Measurements from ENCODE around the gene RTP1.
"Not testable (repeated sequence)": the region's sequence is repeated elsewhere in the genome, so short reads cannot be mapped to it uniquely, and the experiment has no call there.

The RTP1 gene

GRCh38 chr3:187199463-187200050, 2.3 kb downstream of the RTP1 start:
- DNase-seq: not testable (repeated sequence)

DNA sequence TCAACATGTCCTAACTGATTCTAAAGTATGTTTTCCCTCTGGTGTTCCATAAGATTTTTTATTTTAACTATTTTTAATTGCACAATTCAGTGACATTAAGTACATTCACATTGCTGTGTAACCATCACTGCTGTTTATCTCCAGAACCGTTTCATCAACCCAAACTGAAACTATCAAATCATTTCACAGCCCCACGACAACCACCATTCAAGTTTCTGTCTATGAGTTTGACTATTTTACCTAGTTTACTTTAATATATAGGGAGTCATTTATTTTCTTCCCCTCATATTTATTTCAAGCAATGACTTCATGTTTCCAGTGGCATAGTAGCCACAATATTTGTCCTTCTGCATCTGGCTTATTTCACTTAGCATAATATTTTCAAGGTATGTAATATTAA, 8.4 kb downstream of the RTP1 start:
- DNase-seq: no peak

- no peak for DNase-seq
These were observed 9.8 kb downstream of the RTP1 start for GRCh38 chr3:187207062-187207461.

GRCh38 chr3:187207624-187208023, 10.3 kb downstream of the RTP1 start:
- DNase-seq: no peak

DNA sequence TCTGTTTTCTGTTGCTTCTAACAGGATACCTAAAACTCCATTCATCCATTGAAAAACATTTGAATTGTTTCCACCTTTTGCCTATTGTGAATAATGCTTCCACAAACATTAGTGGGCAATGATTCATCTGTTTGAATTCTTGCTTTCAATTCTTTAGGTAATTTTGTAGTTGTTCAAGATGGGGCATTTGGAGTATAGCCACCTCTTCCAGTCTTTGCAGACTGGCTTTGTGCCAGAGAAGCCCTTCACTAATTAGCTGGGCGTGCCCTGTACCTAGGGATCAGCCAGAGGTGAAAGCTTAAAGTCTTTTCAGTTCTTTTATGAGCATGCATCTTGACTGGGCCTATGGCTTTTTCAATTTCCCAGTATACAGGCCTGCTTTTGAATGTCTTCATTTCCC, 10.9 kb downstream of the RTP1 start:
- no peak for DNase-seq

GRCh38 chr3:187209491-187209890, 12.2 kb downstream of the RTP1 start:
- no peak for DNase-seq

GRCh38 chr3:187210091-187210490, 12.8 kb downstream of the RTP1 start:
- no peak for DNase-seq

DNA sequence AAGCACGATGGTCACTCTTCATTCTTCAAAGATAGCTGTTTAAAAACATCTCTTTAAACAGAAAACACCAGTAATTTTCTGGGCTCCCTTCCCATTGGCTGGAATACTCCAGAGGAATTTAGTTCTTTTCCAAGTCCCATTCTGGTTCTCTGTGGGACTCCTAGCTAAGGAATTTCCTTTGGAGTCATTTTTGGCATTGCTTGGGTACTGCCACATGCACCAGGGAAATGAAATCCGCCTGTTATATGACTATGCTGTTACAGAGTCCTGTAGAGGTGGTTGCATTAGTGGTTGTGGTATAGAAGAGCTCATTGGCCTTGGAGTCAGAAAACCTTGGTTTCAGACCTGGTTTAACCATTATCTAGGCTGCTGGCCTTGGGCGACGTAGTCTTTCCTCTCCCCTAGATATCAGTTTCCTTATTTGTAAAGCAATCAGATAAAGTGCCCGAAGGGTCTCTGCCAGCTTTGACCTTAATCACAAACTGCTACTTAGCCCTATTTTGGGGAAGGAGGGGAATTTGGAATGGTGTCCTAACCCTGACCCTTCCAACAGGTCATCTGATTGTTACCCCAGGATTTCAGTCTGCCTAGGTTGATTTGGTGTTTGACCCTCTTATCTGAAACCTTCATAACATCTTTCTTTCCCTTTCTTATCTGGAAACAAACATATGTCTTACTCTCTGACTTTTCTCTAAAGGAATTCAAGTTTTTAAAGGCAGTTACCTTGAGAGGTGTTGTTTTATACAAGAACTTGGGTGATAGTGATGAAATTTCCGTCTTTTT, 13.4 kb downstream of the RTP1 start:
- no peak for DNase-seq

GRCh38 chr3:187211532-187212195, 14.4 kb downstream of the RTP1 start:
- no peak for DNase-seq

GRCh38 chr3:187212196-187212545, 14.9 kb downstream of the RTP1 start:
- no peak for DNase-seq

GRCh38 chr3:187212705-187213104, 15.4 kb downstream of the RTP1 start:
- DNase-seq: no peak

- DNase-seq: no peak
These were observed 16.3 kb downstream of the RTP1 start for GRCh38 chr3:187213616-187214015.

DNA sequence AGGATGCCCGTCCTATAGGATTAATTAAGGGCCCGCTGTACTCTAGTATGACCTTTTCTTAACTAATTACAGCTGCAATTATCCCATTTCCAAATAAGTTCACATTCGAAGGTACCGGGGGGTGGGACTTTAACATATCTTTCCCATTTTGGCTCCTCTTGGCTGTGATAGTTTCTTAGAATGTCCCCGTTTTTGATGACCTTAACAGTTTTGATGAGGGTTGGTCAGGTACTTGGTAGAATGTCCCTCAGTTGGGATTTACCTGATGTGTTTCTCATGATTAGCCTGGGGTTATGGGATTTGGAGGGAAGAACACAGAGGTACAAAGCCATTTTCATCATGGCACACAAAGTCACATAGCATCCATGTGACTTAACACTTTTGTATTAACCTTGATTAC, 18.2 kb downstream of the RTP1 start:
- DNase-seq: no peak

- DNase-seq: no peak
These were observed 25.5 kb downstream of the RTP1 start for GRCh38 chr3:187222801-187223200.

DNA sequence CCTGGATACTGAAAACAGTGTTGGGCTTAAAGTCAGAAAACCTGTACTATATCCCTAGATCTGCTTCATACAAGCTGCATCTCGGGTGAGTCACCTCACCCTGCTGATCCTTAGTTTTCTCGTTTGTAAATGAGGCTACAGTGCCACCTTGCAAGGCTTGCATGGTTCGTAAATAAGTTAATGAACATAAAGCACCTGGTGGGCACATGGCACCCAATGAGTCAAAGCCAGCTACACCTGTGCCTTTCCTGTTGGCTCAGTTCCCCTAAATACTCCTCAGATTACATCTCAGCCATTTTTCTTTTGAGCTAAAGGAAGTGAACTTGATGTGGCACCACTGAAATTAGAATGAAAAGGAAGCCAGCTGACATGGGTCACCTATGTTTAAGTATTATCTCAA, 26.5 kb downstream of the RTP1 start:
- no peak for DNase-seq

- DNase-seq: no peak
These were observed 30.5 kb downstream of the RTP1 start for GRCh38 chr3:187227658-187228258.

GRCh38 chr3:187228740-187229139, 31.5 kb downstream of the RTP1 start:
- no peak for DNase-seq

DNA sequence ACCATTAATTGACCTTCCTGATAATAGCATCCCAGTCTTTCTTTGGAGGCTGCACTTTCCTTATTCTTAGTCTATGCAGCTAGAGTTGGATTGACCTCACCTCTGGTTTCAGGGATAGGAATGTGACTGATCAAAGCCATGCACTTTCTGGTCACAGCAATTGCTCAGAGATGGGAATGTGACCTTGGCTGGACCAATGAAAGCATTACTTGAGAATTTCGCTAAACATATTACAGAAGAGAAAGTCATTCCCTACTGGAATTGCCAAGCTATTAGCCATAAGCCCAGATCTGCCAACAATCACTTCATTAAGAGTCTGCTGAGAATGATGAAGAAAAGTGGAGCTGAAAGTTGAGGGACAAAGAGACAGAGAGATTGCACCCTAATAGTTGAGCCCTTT, 32.7 kb downstream of the RTP1 start:
- no peak for DNase-seq

- DNase-seq: no peak
These were observed 39.7 kb downstream of the RTP1 start for GRCh38 chr3:187236962-187237361.

DNA sequence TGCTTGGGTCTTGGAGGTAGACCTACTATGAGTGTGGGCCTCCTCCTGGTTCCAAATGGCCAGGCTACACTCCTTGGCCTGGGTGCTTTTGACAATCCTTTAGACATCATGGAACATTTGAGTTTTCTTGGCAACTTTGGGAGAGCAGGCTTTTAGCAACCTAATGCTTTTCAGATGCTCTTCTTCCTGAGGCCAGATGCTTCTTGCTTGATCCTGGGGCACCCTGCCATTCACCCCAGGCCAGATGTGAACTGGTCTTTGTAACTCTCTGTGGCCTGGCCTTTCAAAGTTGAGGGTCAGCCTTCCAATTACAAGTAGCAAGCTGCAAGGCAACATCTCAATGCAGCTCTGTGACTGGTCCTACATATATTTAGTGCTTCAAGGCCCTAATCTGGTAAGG, 40.5 kb downstream of the RTP1 start:
- no peak for DNase-seq

GRCh38 chr3:187238239-187238638, 41.0 kb downstream of the RTP1 start:
- no peak for DNase-seq

DNA sequence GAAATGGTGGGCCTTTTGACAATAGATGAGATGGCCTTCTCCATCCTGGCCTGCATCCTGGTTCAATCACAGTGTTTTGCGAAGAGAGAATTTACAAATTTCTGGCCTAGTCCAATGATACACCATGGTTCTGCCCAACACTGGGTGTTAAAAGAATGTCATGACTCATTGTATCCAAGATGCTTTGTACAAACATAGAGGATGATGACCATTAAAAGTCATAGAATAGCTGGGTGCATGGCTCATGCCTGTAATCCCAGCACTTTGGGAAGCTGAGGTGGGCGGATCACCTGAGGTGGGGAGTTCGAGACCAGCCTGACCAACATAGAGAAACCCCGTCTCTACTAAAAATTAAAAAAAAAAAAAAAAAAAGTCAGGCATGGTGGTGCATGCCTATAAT, 41.5 kb downstream of the RTP1 start:
- DNase-seq: not testable (repeated sequence)

- DNase-seq: no peak
These were observed 45.1 kb downstream of the RTP1 start for GRCh38 chr3:187242435-187242834.

DNA sequence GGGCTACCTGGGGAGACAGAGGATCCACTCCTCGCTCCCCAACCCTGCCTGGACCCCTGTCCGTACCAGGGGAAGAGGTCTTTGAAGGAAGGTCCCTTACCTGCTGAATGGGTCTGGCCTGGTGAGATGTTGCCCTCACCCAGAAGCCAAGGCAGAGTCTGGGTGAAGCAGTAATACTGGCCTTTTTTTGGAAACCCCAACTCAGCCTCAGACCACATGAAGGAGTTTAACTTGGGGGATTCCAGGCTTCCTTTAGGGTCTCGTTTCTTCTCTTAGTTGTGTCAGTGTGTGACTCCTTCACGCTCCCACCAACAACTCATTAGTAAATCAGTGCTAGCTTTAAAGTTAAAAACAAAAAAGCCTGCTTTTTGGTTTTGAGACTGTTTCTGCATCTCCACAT, 45.6 kb downstream of the RTP1 start:
- DNase-seq: no peak

Data from NCI-H1092 (cell line).